K562 (cell line): ENCODE results near the gene GSS. TPM values are rescaled to one million over a fixed set of nuclear protein-coding genes. Genes with fewer than 3 reads are reported as not detected.

Experiments used
- EZH2 ChIP-seq: IDR thresholded peaks from 2 replicates; pipeline ENCODE4 v1.6.1; 2012; ENCODE audit warnings: low read depth, mild to moderate bottlenecking, inconsistent platforms, low read length, borderline replicate concordance
- GATA2 ChIP-seq: sonication (generic); formaldehyde crosslinking; IDR thresholded peaks from 2 replicates; pipeline ENCODE4 v1.4.0; 2020; ENCODE audit warnings: mild to moderate bottlenecking, missing genetic modification reagents
- GTF2A2 ChIP-seq: IDR thresholded peaks from 2 replicates; pipeline ENCODE4 v1.6.1; 2016; ENCODE audit warnings: mild to moderate bottlenecking, missing genetic modification characterization, missing compliant biosample characterization
- HDGF ChIP-seq: fragments of 450-650 bp; IDR thresholded peaks from 2 replicates; pipeline ENCODE4 v1.6.1; 2016
- HNRNPK ChIP-seq: fragments of 200-400 bp; formaldehyde crosslinking; IDR thresholded peaks from one replicate; pipeline ENCODE4 v1.6.1; 2018; ENCODE audit warnings: mild to moderate bottlenecking, low read depth, low read length; ENCODE audit not compliant: poor library complexity, severe bottlenecking
- MAZ ChIP-seq, 2 experiments: fragments of 450-650 bp in 1 of 2; sonication (generic) in 1 of 2; formaldehyde crosslinking; IDR thresholded peaks in 1 of 2; conservative IDR thresholded peaks in 1 of 2; 2 replicates each; pipeline versions ENCODE4 v1.4.0 to v1.5.0; 2020; ENCODE audit warnings: mild to moderate bottlenecking in 1 of 2, missing genetic modification reagents in 1 of 2
- MEIS2 ChIP-seq: fragments of 450-650 bp; IDR thresholded peaks from 2 replicates; pipeline ENCODE4 v1.6.1; 2014; ENCODE audit warnings: mild to moderate bottlenecking; ENCODE audit not compliant: partially characterized antibody
- RUNX1 ChIP-seq: sonication (generic); IDR thresholded peaks from 2 replicates; pipeline ENCODE4 v1.6.1; 2016; ENCODE audit warnings: antibody characterized with exemption, low read depth
- ZC3H11A ChIP-seq: IDR thresholded peaks from 2 replicates; pipeline ENCODE4 v1.6.1; 2012; ENCODE audit warnings: low read depth, low read length, improper control_type of control experiment
- ZNF384 ChIP-seq: IDR thresholded peaks from 2 replicates; pipeline ENCODE4 v1.6.1; 2012; ENCODE audit warnings: low read depth, low read length, improper control_type of control experiment
- ZNF41 ChIP-seq: fragments of 250-450 bp; sonication (Bioruptor Pico); conservative IDR thresholded peaks from 2 replicates; pipeline ENCODE4 v1.4.0; 2020; ENCODE audit warnings: mild to moderate bottlenecking
- ZNF696 ChIP-seq: fragments of 250-450 bp; sonication (Bioruptor Pico); conservative IDR thresholded peaks from 2 replicates; pipeline ENCODE4 v1.4.0; 2020; ENCODE audit warnings: mild to moderate bottlenecking, moderate library complexity
- ZSCAN32 ChIP-seq: fragments of 450-650 bp; formaldehyde crosslinking; IDR thresholded peaks from 2 replicates; pipeline ENCODE4 v1.4.0; 2020; ENCODE audit warnings: mild to moderate bottlenecking, moderate library complexity
- polyA plus RNA-seq, 8 experiments: library from polyadenylated mRNA; depleted of rRNA in 4 of 8; stranded (reverse) in 5 of 8; unstranded in 3 of 8; fragments of >200 nt; fragmentation: Nextera tagmentation in 2 of 8; fragmentation: Illumina TruSeq in 1 of 8; extraction: Ambion mirVana in 2 of 8; extraction: Trizol in 1 of 8; gene quantifications; 2 replicates each; pipeline versions ENCODE4 v1.2.1 to v1.2.3, GENCODE V29; 2011 to 2014; ENCODE audit warnings: inconsistent platforms in 1 of 8, missing spikeins in 1 of 8
- total RNA-seq, 7 experiments: library from RNA; depleted of rRNA in 6 of 7; stranded (reverse); fragments of >200 nt in 6 of 7; fragmentation: Illumina TruSeq in 2 of 7; extraction: Trizol in 2 of 7; gene quantifications; 2 replicates each; pipeline versions ENCODE4 v1.2.1 to v1.2.3, GENCODE V29; 2011 to 2021; ENCODE audit warnings: low replicate concordance in 1 of 7
- TF ChIP-seq, protein P1 (sequence below), 3 experiments: IDR thresholded peaks in 2 of 3; conservative IDR thresholded peaks in 1 of 3; 2 replicates each; pipeline ENCODE4 v1.5.1; 2011 to 2012; ENCODE audit warnings: low read length in 3 of 3, mild to moderate bottlenecking in 3 of 3, control low read depth in 2 of 3, improper control_type of control experiment in 1 of 3, inconsistent platforms in 1 of 3, low read depth in 1 of 3, mixed read lengths in 1 of 3, moderate library complexity in 1 of 3; ENCODE audit not compliant: insufficient read depth in 2 of 3
- TF ChIP-seq, protein P2 (sequence below): sonication (generic); formaldehyde crosslinking; IDR thresholded peaks from 2 replicates; pipeline ENCODE4 v1.8.0; 2022; ENCODE audit warnings: mild to moderate bottlenecking, missing genetic modification reagents
- TF ChIP-seq, protein P3 (sequence below): fragments of 250-450 bp; sonication (Bioruptor Pico); IDR thresholded peaks from 2 replicates; pipeline ENCODE4 v1.4.0; 2020; ENCODE audit warnings: mild to moderate bottlenecking, moderate library complexity, borderline replicate concordance
- TF ChIP-seq, protein P4 (sequence below): fragments of 450-650 bp; IDR thresholded peaks from one replicate; pipeline ENCODE4 v1.6.1; 2018; ENCODE audit warnings: mild to moderate bottlenecking, moderate library complexity; ENCODE audit not compliant: partially characterized antibody

The GSS gene
- total and polyA plus RNA-seq, 9 of the 15 experiments (the other 6 are each of a cell fraction or from before 2014, with no cell fraction given) = 18.4 to 165 (median 89.4) TPM

DNA sequence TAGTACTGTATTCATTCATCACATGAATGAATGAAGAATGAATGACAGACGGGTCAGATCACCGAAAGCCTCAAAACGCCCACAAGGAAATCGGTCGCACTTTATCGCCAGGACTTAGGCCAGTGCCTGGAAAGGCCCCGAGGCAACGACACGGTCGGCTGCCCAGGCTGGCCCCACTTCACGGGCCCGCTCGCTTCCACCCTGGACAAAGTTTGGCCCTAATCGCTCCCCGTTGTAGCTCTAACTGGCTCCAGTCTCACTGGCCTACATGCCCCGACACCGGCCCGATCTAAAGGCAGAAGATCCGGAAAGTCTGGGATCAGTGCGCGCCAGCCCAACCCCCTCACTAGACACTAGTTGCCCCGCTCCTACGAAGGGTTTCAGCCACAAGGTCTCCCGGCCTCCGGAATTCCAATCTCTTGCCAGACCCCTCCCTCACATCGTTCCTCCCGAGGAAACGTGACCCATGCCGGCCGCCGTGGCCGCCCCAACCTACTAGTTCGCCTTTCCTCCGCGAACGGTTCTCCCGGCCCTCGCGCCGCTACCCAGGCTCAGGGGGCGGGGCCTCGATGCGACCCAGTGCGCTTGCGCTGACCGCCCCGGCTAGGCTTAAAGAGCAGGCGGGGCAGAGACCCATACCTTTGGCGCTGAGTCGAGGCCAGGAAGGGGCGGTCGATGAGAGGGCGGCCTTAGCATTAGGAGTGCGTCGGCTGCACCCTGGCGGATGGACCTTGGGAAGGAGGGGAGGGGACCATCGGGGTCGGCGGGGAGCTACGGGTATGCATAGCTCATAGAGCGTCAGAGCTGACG lies at the start of gene GSS, which contains the start of gene MYH7B (continued):
- TF ChIP-seq MAZ (CRISPR knock-in tag; conservative IDR thresholded peaks at IDR 0.05 in 1 of 2, IDR thresholded peaks at IDR 0.05 in 1 of 2) = peak; percentile 54 to 77; a peak in 3 of 4 replicates
- no peak for TF ChIP-seq ZNF696 (CRISPR knock-in tag)
- no peak for TF ChIP-seq ZSCAN32 (CRISPR knock-in tag)
- no peak for TF ChIP-seq ZC3H11A
- TF ChIP-seq EZH2 = no peak
- TF ChIP-seq, protein P1, sequence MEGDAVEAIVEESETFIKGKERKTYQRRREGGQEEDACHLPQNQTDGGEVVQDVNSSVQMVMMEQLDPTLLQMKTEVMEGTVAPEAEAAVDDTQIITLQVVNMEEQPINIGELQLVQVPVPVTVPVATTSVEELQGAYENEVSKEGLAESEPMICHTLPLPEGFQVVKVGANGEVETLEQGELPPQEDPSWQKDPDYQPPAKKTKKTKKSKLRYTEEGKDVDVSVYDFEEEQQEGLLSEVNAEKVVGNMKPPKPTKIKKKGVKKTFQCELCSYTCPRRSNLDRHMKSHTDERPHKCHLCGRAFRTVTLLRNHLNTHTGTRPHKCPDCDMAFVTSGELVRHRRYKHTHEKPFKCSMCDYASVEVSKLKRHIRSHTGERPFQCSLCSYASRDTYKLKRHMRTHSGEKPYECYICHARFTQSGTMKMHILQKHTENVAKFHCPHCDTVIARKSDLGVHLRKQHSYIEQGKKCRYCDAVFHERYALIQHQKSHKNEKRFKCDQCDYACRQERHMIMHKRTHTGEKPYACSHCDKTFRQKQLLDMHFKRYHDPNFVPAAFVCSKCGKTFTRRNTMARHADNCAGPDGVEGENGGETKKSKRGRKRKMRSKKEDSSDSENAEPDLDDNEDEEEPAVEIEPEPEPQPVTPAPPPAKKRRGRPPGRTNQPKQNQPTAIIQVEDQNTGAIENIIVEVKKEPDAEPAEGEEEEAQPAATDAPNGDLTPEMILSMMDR (IDR thresholded peaks at IDR 0.05 in 2 of 3, conservative IDR thresholded peaks at IDR 0.05 in 1 of 3; ENCODE audit: insufficient read depth in 2 of 3, low read depth in 1 of 3, low read length in 3 of 3) = peak; percentile 61 to 73 (median 68); a peak in 5 of 6 replicates
- no peak for TF ChIP-seq ZNF41 (CRISPR knock-in tag)
- TF ChIP-seq, protein P2, sequence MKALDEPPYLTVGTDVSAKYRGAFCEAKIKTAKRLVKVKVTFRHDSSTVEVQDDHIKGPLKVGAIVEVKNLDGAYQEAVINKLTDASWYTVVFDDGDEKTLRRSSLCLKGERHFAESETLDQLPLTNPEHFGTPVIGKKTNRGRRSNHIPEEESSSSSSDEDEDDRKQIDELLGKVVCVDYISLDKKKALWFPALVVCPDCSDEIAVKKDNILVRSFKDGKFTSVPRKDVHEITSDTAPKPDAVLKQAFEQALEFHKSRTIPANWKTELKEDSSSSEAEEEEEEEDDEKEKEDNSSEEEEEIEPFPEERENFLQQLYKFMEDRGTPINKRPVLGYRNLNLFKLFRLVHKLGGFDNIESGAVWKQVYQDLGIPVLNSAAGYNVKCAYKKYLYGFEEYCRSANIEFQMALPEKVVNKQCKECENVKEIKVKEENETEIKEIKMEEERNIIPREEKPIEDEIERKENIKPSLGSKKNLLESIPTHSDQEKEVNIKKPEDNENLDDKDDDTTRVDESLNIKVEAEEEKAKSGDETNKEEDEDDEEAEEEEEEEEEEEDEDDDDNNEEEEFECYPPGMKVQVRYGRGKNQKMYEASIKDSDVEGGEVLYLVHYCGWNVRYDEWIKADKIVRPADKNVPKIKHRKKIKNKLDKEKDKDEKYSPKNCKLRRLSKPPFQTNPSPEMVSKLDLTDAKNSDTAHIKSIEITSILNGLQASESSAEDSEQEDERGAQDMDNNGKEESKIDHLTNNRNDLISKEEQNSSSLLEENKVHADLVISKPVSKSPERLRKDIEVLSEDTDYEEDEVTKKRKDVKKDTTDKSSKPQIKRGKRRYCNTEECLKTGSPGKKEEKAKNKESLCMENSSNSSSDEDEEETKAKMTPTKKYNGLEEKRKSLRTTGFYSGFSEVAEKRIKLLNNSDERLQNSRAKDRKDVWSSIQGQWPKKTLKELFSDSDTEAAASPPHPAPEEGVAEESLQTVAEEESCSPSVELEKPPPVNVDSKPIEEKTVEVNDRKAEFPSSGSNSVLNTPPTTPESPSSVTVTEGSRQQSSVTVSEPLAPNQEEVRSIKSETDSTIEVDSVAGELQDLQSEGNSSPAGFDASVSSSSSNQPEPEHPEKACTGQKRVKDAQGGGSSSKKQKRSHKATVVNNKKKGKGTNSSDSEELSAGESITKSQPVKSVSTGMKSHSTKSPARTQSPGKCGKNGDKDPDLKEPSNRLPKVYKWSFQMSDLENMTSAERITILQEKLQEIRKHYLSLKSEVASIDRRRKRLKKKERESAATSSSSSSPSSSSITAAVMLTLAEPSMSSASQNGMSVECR (CRISPR knock-in tag) = peak; percentile 85
- TF ChIP-seq GTF2A2 = peak; percentile 64; the same call in 1 of the 2 replicates
- TF ChIP-seq, protein P3, sequence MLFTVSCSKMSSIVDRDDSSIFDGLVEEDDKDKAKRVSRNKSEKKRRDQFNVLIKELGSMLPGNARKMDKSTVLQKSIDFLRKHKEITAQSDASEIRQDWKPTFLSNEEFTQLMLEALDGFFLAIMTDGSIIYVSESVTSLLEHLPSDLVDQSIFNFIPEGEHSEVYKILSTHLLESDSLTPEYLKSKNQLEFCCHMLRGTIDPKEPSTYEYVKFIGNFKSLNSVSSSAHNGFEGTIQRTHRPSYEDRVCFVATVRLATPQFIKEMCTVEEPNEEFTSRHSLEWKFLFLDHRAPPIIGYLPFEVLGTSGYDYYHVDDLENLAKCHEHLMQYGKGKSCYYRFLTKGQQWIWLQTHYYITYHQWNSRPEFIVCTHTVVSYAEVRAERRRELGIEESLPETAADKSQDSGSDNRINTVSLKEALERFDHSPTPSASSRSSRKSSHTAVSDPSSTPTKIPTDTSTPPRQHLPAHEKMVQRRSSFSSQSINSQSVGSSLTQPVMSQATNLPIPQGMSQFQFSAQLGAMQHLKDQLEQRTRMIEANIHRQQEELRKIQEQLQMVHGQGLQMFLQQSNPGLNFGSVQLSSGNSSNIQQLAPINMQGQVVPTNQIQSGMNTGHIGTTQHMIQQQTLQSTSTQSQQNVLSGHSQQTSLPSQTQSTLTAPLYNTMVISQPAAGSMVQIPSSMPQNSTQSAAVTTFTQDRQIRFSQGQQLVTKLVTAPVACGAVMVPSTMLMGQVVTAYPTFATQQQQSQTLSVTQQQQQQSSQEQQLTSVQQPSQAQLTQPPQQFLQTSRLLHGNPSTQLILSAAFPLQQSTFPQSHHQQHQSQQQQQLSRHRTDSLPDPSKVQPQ = no peak
- TF ChIP-seq ZNF384 = no peak
- TF ChIP-seq HDGF = no peak
- TF ChIP-seq, protein P4, sequence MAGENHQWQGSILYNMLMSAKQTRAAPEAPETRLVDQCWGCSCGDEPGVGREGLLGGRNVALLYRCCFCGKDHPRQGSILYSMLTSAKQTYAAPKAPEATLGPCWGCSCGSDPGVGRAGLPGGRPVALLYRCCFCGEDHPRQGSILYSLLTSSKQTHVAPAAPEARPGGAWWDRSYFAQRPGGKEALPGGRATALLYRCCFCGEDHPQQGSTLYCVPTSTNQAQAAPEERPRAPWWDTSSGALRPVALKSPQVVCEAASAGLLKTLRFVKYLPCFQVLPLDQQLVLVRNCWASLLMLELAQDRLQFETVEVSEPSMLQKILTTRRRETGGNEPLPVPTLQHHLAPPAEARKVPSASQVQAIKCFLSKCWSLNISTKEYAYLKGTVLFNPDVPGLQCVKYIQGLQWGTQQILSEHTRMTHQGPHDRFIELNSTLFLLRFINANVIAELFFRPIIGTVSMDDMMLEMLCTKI = no peak
- TF ChIP-seq HNRNPK = no peak
- TF ChIP-seq MEIS2 = peak; percentile 56
- no peak for TF ChIP-seq RUNX1
- TF ChIP-seq GATA2 (CRISPR knock-in tag) = no peak
